OCI-LY7 (cell line): ENCODE data around the gene RIN3.

Experiments used
- CTCF ChIP-seq: fragments of 200-600 bp; sonication (generic); conservative IDR thresholded peaks from 2 replicates; pipeline ENCODE4 v1.5.1; 2014; ENCODE audit warnings: mild to moderate bottlenecking, antibody characterized with exemption, low read length, moderate library complexity, mixed read lengths
- EZH2phosphoT487 ChIP-seq: fragments of 200-600 bp; sonication (generic); IDR thresholded peaks from 2 replicates; pipeline ENCODE4 v1.6.1; 2018; ENCODE audit warnings: low read depth, borderline replicate concordance, mild to moderate bottlenecking, mixed run types, antibody characterized with exemption, low read length, moderate library complexity, mixed read lengths

GRCh38 chr14:92487513-92488133 lies 26.0 kb upstream of the RIN3 start:
- no peak for TF ChIP-seq CTCF
- TF ChIP-seq EZH2phosphoT487 = no peak
